GM21576 (cell line): ENCODE results near the gene PHLPP1.
"Not testable (repeated sequence)": the region's sequence is repeated elsewhere in the genome, so short reads cannot be mapped to it uniquely, and the experiment has no call there.

Source experiments
- ATAC-seq: cut with Tn5 transposase; IDR thresholded peaks from one replicate; pipeline ENCODE4 v1.9.1; 2021; ENCODE audit warnings: mild to moderate bottlenecking, moderate library complexity; ENCODE audit not compliant: unreplicated experiment

PHLPP1 gene

DNA sequence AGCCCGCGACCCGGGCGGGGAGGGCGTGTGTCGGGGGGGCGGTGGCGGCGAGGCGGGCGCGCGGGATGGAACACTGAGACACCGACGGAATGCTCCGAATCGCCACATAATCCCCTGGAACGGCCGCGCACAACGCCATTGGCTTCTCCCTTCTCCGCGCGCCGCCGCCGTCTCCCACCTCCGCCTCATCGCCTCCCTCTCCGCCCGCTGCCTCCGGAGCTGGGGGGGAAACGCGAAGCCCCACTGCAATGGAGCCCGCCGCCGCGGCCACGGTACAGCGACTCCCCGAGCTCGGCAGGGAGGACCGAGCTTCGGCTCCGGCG lies at the start of gene PHLPP1:
Gene PHLPP1 (plus strand): TSS at position 106 of the 323 bp plus-strand sequence. CDS start 143 bp downstream, at position 249.
- peak; percentile 9 for ATAC-seq

- no peak for ATAC-seq
Observed at GRCh38 chr18:62669225-62669624, 46.1 kb upstream of the PHLPP1 start.

DNA sequence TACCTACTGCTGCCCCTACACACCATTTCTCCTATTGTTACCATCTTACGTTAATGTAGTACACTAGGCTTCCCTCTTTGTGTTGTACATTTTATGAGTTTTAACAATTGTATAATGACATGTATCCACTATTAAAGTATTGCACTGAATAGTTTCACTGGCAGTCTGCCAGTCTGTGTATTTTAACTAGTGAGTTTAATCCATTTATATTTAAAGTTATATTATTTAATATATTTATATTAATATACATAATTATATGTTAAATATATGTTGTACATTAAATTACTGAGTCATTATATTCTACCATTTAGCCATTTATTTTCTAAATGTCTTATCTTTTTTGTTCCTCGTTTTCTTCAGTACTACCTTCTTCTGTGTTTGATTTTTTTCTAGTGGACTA lies 44.8 kb upstream of the PHLPP1 start:
- ATAC-seq = no peak

- ATAC-seq = no peak
Observed at GRCh38 chr18:62672600-62672999, 42.7 kb upstream of the PHLPP1 start.

DNA sequence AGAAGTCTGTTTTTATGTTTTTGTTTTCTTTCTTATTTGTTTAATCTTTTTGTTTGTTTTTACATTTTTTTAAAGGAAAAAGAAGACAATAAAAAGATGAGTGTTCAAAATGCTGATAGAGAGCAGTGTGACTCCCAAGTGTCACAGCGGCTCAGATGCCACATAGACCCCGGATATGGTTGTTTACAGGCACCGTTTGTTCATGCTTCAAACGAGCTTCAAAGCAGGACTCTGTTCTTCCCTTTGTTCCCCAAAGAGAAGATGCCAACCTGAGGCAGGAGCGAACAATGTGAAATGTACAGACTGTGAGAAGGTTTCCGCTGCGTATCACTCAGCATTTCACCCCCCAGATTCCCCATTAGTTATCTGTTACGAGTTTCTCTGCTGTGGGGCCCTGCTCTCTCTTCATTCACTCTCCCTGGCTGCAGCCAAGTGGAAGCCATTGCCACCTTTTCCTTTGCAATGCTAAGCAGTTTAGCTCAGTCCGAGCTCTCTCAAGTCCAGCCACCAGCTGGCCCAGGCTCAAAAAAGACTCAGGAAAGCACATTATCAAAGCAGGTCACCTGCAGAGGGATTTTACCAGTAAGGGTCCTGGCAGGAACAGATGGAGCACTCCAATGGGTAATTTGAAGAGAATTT lies 36.4 kb upstream of the PHLPP1 start:
- ATAC-seq = no peak

DNA sequence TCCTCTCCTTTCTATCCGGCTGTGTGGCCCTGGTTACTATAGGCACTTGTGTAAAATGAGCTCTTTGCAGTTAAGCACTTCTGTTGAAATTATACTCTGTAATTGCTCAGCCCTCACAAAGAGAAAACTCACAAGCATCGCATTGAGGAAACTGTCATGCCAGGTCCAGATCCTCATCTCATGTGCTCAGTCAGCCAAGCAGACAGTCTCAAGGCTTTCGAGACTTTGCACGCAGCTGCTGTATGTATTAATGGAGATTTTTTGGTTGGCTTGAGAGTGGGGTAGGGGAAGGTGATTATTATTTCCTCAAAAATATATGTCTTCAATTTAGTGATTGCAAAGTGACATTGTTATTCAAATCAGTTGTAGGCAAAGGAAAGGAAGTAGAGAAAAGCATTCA lies 33.0 kb upstream of the PHLPP1 start:
- no peak for ATAC-seq

DNA sequence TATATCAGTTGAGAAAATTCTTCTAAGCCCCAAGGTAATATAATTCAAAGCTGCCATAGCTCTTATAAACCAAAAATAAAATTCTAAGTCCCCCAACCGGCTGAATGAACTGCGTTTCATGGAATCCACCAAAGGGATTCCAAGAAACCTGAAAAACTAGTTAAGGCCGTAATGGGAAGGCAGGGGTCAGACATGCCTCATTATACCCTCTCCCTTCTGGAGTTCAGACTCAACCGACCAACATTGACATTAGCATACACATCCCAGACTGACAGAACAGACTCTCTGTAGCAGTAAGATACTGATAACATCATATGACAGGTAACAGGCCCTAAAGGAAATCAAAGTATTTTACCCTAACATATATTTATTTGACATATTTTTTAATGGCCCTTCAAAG lies 31.4 kb upstream of the PHLPP1 start:
- ATAC-seq = no peak

DNA sequence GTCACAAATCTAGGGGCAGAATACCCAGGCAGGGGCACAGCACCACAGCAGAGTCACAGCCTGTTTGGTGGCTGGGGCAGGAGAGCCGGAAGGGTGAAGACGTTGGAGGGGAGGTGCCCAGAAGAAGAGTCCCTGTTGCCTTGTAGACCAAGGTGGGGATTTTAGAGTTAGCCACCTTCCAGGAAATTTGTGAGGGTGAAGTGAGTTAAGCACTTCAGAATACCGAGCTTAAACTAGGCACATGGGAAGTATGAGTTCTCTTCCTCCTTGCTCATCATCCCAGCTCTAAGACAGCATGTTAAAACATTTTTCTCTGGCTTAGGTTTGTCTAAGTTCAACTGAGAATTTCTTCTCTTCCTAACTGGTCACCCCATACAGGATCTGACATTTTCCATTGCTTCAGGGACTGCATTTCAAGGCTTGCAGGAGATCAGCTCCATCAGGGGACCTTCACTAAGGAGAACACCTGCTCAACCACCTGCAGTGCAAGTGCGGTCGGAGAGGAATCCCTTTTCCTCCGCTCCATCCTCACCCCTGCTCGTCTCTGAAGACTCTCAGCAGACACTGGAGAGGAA lies 26.5 kb upstream of the PHLPP1 start:
- no peak for ATAC-seq

DNA sequence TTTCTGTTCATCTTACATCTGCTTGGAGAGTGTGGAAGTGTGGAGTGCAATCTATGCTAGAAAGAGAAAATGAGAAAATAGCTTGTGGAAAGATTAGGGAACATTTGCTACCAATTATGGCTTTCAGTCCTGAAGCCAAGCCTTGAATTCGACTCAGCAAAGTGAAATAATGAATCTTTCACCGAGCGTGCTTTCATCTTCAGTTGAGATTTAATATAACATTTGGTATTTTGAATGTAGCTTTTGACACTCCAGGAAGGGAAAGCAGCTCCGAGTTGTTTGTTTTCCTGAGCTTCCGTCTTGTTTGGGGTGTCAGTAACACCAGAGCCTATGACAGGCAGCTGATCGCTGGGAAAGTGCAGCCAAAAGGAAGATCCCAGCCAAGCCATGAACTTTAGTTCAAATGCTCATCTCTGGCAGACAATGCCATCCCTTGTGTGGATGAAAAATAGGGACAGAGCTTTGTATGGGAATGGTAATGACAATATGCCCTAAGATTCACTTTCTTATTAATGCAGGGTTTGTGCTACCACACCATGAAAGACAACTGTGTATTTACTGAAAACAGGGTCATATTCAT lies 25.0 kb upstream of the PHLPP1 start:
- ATAC-seq = no peak

GRCh38 chr18:62693659-62694058 lies 21.7 kb upstream of the PHLPP1 start:
- no peak for ATAC-seq

GRCh38 chr18:62697636-62698035 lies 17.7 kb upstream of the PHLPP1 start:
- ATAC-seq = no peak

- no peak for ATAC-seq
Observed at GRCh38 chr18:62702259-62702658, 13.1 kb upstream of the PHLPP1 start.

GRCh38 chr18:62706879-62707278 lies 8.5 kb upstream of the PHLPP1 start:
- not testable (repeated sequence) for ATAC-seq

DNA sequence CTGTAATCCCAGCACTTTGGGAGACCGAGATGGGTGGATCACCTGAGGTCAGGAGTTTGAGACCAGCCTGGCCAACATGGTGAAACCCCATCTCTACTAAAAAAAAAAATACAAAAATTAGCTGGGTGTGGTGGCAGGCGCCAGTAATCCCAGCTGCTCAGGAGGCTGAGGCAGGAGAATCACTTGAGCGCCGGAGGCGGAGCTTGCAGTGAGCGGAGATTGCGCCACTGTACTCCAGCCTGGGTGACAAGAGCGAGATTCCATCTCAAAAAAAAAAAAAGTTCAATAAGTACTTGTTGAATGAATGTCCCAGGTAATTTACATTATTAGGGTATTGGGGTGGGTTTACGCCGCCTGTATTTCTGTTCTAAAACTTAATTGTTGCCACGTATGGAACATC lies 5.4 kb upstream of the PHLPP1 start:
- ATAC-seq = not testable (repeated sequence)

DNA sequence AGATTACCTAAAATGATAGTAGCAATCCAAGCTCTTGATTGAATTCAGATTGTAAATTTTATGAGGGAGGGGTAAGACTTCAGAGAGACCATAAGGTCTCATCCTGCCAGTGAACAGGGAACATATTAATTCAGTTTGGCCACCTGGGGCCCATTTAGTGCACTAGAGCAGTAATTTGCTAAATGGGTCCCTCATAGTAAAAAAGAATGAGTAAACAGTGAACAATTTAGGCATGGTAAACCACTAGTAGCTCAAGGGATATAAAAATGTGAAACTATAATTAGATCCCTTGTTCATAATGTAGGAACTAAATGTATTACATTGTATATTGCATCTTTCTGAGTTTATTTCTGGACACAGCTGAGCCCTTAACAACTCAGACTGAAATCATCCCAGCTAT lies 4.9 kb upstream of the PHLPP1 start:
- no peak for ATAC-seq

DNA sequence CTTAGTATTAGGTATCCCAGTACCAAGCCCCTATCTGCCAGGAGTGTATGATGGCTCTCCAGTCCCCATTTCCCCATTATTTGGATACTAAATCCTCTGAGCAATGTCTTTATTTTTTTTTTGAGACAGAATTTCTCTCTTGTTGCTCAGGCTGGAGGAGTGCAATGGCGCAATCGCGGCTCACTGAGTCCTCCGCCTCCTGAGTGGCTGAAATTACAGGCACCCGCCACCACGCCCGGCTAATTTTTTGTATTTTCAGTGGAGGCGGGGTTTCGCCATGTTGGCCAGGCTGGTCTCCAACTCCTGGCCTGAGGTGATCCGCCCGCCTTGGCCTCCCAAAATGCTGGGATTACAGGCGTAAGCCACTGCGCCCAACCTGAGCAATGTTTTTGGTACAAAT lies 3.6 kb upstream of the PHLPP1 start:
- ATAC-seq = no peak

GRCh38 chr18:62713651-62714247 lies 1.6 kb upstream of the PHLPP1 start:
- ATAC-seq = no peak

DNA sequence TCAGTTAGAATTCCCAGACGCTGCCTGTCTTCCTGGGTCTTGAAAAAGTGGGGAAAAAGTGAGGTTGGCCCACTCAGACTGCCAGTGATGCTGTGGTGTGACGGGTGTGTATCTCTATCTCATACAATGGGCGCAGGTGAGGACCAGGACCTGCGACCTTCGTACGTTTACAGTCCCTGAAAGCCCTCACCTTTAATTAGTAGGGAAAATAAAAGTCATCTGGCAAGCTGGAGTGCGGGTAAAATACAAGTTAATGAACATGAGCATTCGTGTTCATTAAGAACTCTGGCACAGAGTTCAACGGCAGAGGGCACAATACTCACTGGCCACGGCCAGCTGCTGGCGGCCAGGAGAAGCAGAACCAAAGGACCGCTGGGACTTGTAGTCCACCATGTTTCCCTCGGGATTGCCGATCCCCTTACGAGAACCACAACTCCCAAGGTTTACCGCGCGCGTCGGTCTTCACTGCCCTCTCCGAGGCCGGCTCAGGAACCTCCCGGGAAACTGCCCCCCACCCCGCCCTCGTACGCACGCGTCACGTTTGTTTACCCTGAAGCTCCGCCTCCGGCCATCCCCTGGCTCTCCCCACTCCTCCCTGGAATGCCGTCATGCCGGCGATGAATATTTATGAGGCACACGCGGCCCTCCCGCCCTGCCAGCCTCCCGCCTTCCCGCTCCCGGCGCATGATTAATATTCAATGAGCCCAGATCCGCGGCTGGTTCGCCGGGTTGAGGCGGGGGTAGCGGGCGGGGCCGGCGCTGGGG lies 488 bp upstream of the PHLPP1 start:
- ATAC-seq = peak; percentile 72

- ATAC-seq = peak; percentile 21
Observed at GRCh38 chr18:62715759-62716615, 646 bp downstream of the PHLPP1 start.

DNA sequence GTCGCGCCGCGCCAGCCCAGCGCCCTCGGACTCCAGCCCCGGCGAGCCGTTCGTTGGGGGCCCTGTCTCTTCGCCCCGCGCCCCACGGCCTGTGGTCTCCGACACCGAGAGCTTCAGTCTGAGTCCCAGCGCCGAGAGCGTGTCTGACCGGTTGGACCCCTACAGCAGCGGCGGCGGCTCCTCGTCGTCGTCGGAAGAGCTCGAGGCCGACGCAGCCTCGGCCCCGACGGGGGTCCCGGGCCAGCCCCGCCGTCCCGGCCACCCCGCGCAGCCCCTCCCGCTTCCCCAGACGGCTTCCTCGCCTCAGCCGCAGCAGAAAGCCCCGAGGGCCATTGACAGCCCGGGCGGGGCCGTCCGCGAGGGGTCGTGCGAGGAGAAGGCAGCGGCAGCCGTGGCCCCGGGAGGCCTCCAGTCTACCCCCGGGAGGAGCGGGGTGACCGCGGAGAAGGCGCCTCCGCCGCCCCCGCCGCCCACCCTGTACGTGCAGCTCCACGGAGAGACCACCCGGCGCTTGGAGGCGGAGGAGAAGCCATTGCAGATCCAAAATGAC lies 1.4 kb downstream of the PHLPP1 start:
- ATAC-seq = no peak
